PFSK-1 (cell line): ENCODE measurements around the gene NFIA.

Source experiments
- POLR2AphosphoS5 ChIP-seq: IDR thresholded peaks from 2 replicates; pipeline ENCODE4 v1.6.1; 2012; ENCODE audit warnings: low read depth, mild to moderate bottlenecking, control low read depth, low read length, moderate library complexity
- REST ChIP-seq, 2 experiments: IDR thresholded peaks; 2 replicates each; pipeline versions ENCODE4 v1.6.1 to v1.8.0; 2011 to 2012; ENCODE audit warnings: low read depth in 2 of 2, low read length in 2 of 2, control low read depth in 1 of 2, inconsistent platforms in 1 of 2, mild to moderate bottlenecking in 1 of 2, moderate library complexity in 1 of 2; ENCODE audit not compliant: insufficient read depth in 1 of 2
- SIN3A ChIP-seq: IDR thresholded peaks from 2 replicates; pipeline ENCODE4 v1.6.1; 2012; ENCODE audit warnings: mild to moderate bottlenecking, low read length, moderate library complexity, borderline replicate concordance; ENCODE audit not compliant: insufficient read depth
- TAF1 ChIP-seq: IDR thresholded peaks from 2 replicates; pipeline ENCODE4 v1.6.1; 2012; ENCODE audit warnings: low read length, control low read depth, borderline replicate concordance; ENCODE audit not compliant: insufficient read depth

DNA sequence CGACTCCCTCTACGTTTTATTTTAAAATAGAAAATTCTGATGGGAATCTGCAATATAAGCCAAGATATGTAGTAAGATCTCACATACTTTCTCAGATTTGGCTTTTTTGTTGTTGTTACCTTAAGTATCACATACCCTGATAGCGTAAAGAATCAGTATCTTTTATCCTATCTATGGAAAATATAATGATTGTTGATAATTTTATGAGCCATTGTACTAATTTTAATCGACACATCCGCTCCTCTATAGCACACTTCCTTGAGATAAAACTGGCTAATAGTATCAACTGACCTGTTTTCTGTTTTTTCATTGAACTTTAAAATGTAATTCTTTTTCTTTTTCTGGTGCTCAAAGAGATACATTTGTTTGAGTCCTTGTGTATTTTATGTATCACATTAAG, 118.7 kb downstream of the NFIA start:
- no peak for TF ChIP-seq POLR2AphosphoS5
- no peak for TF ChIP-seq SIN3A
- no peak for TF ChIP-seq TAF1
- TF ChIP-seq REST (IDR thresholded peaks at IDR 0.05; ENCODE audit: insufficient read depth in 1 of 2, low read depth in 2 of 2, low read length in 2 of 2) = no peak
